Psoas muscle (tissue), 8 donors: Measurements from ENCODE around the gene TCF25. TPM values are rescaled to one million over a fixed set of nuclear protein-coding genes. Genes with fewer than 3 reads are reported as not detected.
"Not testable (repeated sequence)": the region's sequence is repeated elsewhere in the genome, so short reads cannot be mapped to it uniquely, and the experiment has no call there.

Source experiments
- ATAC-seq, 4 donors: fragments of 200-7000 bp; cut with Tn5 transposase; one replicate each; pipeline ENCODE4 v1.9.1; 2020; ENCODE audit warnings: moderate library complexity in 3 of 4, mild to moderate bottlenecking in 2 of 4
- DNase-seq, 2 donors: peaks; one replicate each; pipeline ENCODE4 v3.0.0-alpha.2; 2020
- H3K27ac ChIP-seq: fragments of 200-600 bp; one replicate; pipeline ENCODE4 v1.8.0; 2022
- H3K27me3 ChIP-seq, 3 donors: fragments of 200-600 bp in 1 of 3; one replicate each; pipeline versions ENCODE4 v1.6.1 to v1.8.0; 2013 to 2022; ENCODE audit warnings: low read length in 2 of 3, mild to moderate bottlenecking in 2 of 3, moderate library complexity in 1 of 3; ENCODE audit not compliant: insufficient read depth in 3 of 3
- H3K36me3 ChIP-seq, 2 donors: fragments of 200-600 bp in 1 of 2; one replicate each; pipeline versions ENCODE4 v1.6.1 to v1.8.0; 2013 to 2022; ENCODE audit warnings: low read depth in 1 of 2, mild to moderate bottlenecking in 1 of 2, moderate library complexity in 1 of 2; ENCODE audit not compliant: insufficient read depth in 1 of 2
- H3K4me1 ChIP-seq: fragments of 200-600 bp; one replicate; pipeline ENCODE4 v1.8.0; 2022
- H3K4me3 ChIP-seq: fragments of 200-600 bp; one replicate; pipeline ENCODE4 v1.8.0; 2022; ENCODE audit warnings: mild to moderate bottlenecking
- H3K9me3 ChIP-seq: fragments of 200-600 bp; one replicate; pipeline ENCODE4 v1.8.0; 2022
- WGBS, 3 donors: extraction: QIAGEN DNeasy Blood & Tissue Kit; methylation state at CpG; one replicate each; pipeline versions ENCODE4 v1.1.6 to v1.1.7; 2013; 5-methylcytosine and 5-hydroxymethylcytosine counted together
- intact Hi-C, 2 donors: fragments of 100-400 bp; cut with DNase I; formaldehyde crosslinking; loops; one replicate each; pipeline versions ENCODE4 v1.11.0 to v1.14.2; 2022
- polyA plus RNA-seq, 3 donors: library from polyadenylated mRNA; stranded (reverse); fragments of 200-250 nt; gene quantifications; one replicate each; pipeline ENCODE4 v1.2.3, GENCODE V29; 2013
- total RNA-seq, 4 donors: library from RNA; stranded (reverse); fragmentation: NEBNext Ultra II Directional in 2 of 4; extraction: Animal tissue kit (Norgen Biotek cat#: 25700) in 2 of 4; gene quantifications; one replicate each; pipeline versions ENCODE4 v1.2.1 to v1.2.4, GENCODE V29; 2021 to 2023
- TF ChIP-seq, protein P1 (sequence below): fragments of 200-600 bp; IDR thresholded peaks from one replicate; pipeline ENCODE4 v1.8.0; 2022; ENCODE audit warnings: antibody characterized with exemption
- donor health status: healthy with polysubstance abuse.
- donor health status: DM: no; HTN: no; CAD: no; lungs with moderate emphysema.
- donor health status: Bipolar disorder and iron deficiency.
- donor health status: healthy.
- donor health status: DM: yes; HTN: yes; CAD: no.
- donor health status: DM: no; HTN: no; CAD: no.
- donor health status: DM: no; HTN: no; CAD: no.
- donor health status: DM: yes; HTN: yes; CAD: no.

Gene TCF25
- total and polyA plus RNA-seq, 7 donors: 46.1 to 93.6 (median 57.6) TPM

DNA sequence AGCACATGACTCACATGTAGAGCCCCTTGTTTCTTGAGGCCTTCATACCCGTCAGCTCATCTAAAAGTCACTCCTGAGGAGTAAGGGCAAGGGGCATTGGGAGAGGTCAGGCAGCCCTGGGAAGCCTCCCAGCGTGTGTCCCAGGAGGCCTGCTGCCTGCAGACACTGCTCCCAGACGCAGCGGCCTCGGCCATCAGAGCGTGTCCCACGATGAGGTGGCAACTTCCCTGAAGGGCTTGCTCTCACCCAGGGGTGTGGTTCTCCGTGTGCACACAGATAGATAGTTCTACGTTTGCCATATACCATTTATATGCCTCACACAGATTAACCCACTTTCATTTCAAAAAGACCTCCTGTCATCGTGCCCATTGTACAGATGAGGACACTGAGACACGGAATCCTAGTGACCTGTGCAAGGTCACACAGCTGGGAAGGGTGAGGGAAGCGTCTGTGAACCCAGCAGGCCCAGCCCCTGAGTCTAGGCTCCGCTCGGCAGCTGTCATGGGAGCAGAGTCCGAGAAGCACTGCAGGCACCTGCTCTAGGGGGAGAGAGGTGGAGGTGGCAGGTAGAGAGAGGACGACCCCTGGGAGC is 58.0 kb downstream of the TCF25 start:
- ATAC-seq (no peak), DNase-seq (no peak)
- H3K36me3 ChIP-seq: no peaks in the 10 kb centered on the region
- peaks cover 0 to 4% (median 3%) of the 10 kb centered on the region in 3 donors for H3K27me3 ChIP-seq
- H3K9me3 ChIP-seq: no peaks in the 10 kb centered on the region
- intact Hi-C loops: no loop called here
- no peak overlapping the region for H3K4me3 ChIP-seq
- TF ChIP-seq, protein P1, sequence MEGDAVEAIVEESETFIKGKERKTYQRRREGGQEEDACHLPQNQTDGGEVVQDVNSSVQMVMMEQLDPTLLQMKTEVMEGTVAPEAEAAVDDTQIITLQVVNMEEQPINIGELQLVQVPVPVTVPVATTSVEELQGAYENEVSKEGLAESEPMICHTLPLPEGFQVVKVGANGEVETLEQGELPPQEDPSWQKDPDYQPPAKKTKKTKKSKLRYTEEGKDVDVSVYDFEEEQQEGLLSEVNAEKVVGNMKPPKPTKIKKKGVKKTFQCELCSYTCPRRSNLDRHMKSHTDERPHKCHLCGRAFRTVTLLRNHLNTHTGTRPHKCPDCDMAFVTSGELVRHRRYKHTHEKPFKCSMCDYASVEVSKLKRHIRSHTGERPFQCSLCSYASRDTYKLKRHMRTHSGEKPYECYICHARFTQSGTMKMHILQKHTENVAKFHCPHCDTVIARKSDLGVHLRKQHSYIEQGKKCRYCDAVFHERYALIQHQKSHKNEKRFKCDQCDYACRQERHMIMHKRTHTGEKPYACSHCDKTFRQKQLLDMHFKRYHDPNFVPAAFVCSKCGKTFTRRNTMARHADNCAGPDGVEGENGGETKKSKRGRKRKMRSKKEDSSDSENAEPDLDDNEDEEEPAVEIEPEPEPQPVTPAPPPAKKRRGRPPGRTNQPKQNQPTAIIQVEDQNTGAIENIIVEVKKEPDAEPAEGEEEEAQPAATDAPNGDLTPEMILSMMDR: no peak
- WGBS, 3 donors: 78 to 80% (median 79%) methylated on average over 16 of the region's 16 CpGs
- no peak overlapping the region for H3K27ac ChIP-seq
- H3K4me1 ChIP-seq: no peaks in the 10 kb centered on the region

DNA sequence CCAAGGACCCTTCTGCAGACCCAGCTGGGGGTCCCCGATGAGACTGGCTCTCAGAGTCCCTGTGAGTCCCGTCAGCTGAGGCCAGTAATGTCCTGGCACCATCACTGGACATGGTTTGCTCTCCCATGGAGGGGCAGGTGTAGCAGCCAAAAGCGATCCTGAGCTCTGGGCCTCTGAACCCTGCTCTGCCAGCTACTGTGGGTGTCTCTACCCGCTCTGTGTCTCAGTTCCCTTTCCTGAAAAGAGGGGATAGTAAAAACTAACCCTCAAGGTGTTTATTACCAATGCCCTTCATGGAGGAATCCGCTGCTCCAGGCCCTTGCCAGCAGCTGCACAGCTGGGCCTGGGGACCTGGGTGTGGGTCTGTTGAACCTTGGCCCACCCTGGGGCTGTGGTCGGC is 58.6 kb downstream of the TCF25 start:
- H3K4me3 ChIP-seq: no peak overlapping the region
- no peaks in the 10 kb centered on the region for H3K36me3 ChIP-seq
- intact Hi-C loops: no loop called here
- H3K27ac ChIP-seq: no peak overlapping the region
- ATAC-seq: no peak
- DNase-seq: no peak
- TF ChIP-seq, protein P1: no peak
- no peaks in the 10 kb centered on the region for H3K9me3 ChIP-seq
- peaks cover 0 to 4% (median 1%) of the 10 kb centered on the region in 3 donors for H3K27me3 ChIP-seq
- H3K4me1 ChIP-seq: no peaks in the 10 kb centered on the region
- WGBS, 3 donors: 84 to 90% (median 89%) methylated on average over 6 of the region's 6 CpGs

- WGBS, 3 donors: 95 to 97% (median 95%) methylated on average over 21 to 29 of the region's 29 CpGs
- DNase-seq, H3K9me3 ChIP-seq, H3K36me3 ChIP-seq, H3K4me1 ChIP-seq, H3K27ac ChIP-seq, H3K4me3 ChIP-seq, intact Hi-C loops, ATAC-seq: not testable (repeated sequence)
- H3K27me3 ChIP-seq: peaks cover 0 to 14% (median 3%) of the 10 kb centered on the region in 3 donors
Measured at GRCh38 chr16:89934019-89934418, 60.6 kb downstream of the TCF25 start.

DNA sequence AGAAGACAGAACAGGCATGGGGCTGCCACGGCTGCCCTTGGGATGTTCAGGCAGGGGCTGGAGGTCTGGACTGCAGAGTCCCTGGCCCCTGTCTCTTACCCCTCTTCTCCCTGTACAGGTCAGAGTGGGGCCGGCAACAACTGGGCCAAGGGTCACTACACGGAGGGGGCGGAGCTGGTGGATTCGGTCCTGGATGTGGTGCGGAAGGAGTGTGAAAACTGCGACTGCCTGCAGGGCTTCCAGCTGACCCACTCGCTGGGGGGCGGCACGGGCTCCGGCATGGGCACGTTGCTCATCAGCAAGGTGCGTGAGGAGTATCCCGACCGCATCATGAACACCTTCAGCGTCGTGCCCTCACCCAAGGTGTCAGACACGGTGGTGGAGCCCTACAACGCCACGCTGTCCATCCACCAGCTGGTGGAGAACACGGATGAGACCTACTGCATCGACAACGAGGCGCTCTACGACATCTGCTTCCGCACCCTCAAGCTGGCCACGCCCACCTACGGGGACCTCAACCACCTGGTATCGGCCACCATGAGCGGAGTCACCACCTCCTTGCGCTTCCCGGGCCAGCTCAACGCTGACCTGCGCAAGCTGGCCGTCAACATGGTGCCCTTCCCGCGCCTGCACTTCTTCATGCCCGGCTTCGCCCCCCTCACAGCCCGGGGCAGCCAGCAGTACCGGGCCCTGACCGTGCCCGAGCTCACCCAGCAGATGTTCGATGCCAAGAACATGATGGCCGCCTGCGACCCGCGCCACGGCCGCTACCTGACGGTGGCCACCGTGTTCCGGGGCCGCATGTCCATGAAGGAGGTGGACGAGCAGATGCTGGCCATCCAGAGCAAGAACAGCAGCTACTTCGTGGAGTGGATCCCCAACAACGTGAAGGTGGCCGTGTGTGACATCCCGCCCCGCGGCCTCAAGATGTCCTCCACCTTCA is 61.5 kb downstream of the TCF25 start:
- intact Hi-C loops: no loop called here
- TF ChIP-seq, protein P1: no peak
- H3K27me3 ChIP-seq: peaks cover 0 to 13% (median 3%) of the 10 kb centered on the region in 3 donors
- 93 to 97% (median 93%) methylated on average over 61 of the region's 61 CpGs for WGBS, 3 donors
- H3K9me3 ChIP-seq: no peaks in the 10 kb centered on the region
- H3K27ac ChIP-seq: no peak overlapping the region
- no peaks in the 10 kb centered on the region for H3K4me1 ChIP-seq
- H3K4me3 ChIP-seq: no peak overlapping the region
- no peak for DNase-seq
- peak in 1 of 4 donors; percentile 32 for ATAC-seq
- H3K36me3 ChIP-seq: no peaks in the 10 kb centered on the region

DNA sequence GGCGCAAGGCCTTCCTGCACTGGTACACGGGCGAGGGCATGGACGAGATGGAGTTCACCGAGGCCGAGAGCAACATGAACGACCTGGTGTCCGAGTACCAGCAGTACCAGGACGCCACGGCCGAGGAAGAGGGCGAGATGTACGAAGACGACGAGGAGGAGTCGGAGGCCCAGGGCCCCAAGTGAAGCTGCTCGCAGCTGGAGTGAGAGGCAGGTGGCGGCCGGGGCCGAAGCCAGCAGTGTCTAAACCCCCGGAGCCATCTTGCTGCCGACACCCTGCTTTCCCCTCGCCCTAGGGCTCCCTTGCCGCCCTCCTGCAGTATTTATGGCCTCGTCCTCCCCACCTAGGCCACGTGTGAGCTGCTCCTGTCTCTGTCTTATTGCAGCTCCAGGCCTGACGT is 62.2 kb downstream of the TCF25 start:
- H3K4me1 ChIP-seq, H3K4me3 ChIP-seq, ATAC-seq, H3K36me3 ChIP-seq, H3K27ac ChIP-seq, DNase-seq, H3K9me3 ChIP-seq, intact Hi-C loops: not testable (repeated sequence)
- peaks cover 0 to 13% (median 2%) of the 10 kb centered on the region in 3 donors for H3K27me3 ChIP-seq
- 82 to 83% (median 83%) methylated on average over 22 to 24 of the region's 27 CpGs for WGBS, 3 donors
